ENCODE results near the gene SF1. TPM values are rescaled to one million over a fixed set of nuclear protein-coding genes. Genes with fewer than 3 reads are reported as not detected.

The SF1 gene
- total RNA-seq, 1 experiment from 2014 or later, result 285 TPM

GRCh38 chr11:64742087-64742888, 36.1 kb downstream of the SF1 start (continued):
- TF ChIP-seq ZNF532 (CRISPR knock-in tag; IDR thresholded peaks at IDR 0.05; ENCODE audit: borderline replicate concordance) (no peak), CREM (CRISPR knock-in tag; IDR thresholded peaks at IDR 0.05) (no peak), USF2 (CRISPR knock-in tag; IDR thresholded peaks at IDR 0.05) (no peak), ZBTB21 (CRISPR knock-in tag; IDR thresholded peaks at IDR 0.05; ENCODE audit: borderline replicate concordance) (no peak), E2F4 (CRISPR knock-in tag; IDR thresholded peaks at IDR 0.05; ENCODE audit: borderline replicate concordance, low read depth) (0 out of 2 replicates have a peak, but pooled peaks have one; percentile 22), TP53 (CRISPR knock-in tag; IDR thresholded peaks at IDR 0.05) (0 out of 2 replicates have a peak, but pooled peaks have one; percentile 60)

- Mint-ChIP-seq H3K9me3 (no peaks in the 10 kb centered on the region), H3K27me3 (ENCODE audit: low read depth) (peaks cover 37% of the 10 kb centered on the region), H3K4me3 (peak overlapping the region; percentile 74), H3K27ac (no peak overlapping the region), H3K4me1 (peaks cover 43% of the 10 kb centered on the region), H3K36me3 (peaks cover 9% of the 10 kb centered on the region; the same call in 1 of the 2 replicates)
- TF ChIP-seq ZNF416 (CRISPR knock-in tag; IDR thresholded peaks at IDR 0.05), result no peak
- no peak for TF ChIP-seq E2F4 (CRISPR knock-in tag; IDR thresholded peaks at IDR 0.05; ENCODE audit: borderline replicate concordance, low read depth)
- no peak for TF ChIP-seq NFATC4 (CRISPR knock-in tag; IDR thresholded peaks at IDR 0.05)
- peak; percentile 54; the same call in 1 of the 2 replicates for TF ChIP-seq SP1 (CRISPR knock-in tag; conservative IDR thresholded peaks at IDR 0.05)
- DNase-seq (ENCODE audit: low spot score), result peak; percentile 44
- ChIA-PET POLR2A (interaction anchor here (0.5 to 1.5 kb wide), 4 partner anchors 18 to 37 kb away, joined by 3 to 6 read pairs (median 5); partner anchors contain the start of genes PYGM and SF1), CTCF (interaction anchor here (0.6 to 8.6 kb wide), 31 partner anchors 8 to 773 kb away, joined by 3 to 150 read pairs (median 5); partner anchors contain the start of genes NRXN2, PYGM and SF1)
- ATAC-seq, result 0 out of 2 replicates have a peak, but pooled peaks have one; percentile 0
These were observed 36.8 kb downstream of the SF1 start for GRCh38 chr11:64741375-64742086.

GRCh38 chr11:64739871-64740270, 38.5 kb downstream of the SF1 start:
- TF ChIP-seq NFE2L1 (CRISPR knock-in tag; IDR thresholded peaks at IDR 0.05), result no peak
- Mint-ChIP-seq H3K36me3 (peaks cover 13% of the 10 kb centered on the region), H3K4me1 (peaks cover 43% of the 10 kb centered on the region), H3K4me3 (no peak overlapping the region), H3K27ac (no peak overlapping the region), H3K9me3 (no peaks in the 10 kb centered on the region), H3K27me3 (ENCODE audit: low read depth) (peaks cover 35% of the 10 kb centered on the region)
- no peak for ATAC-seq
- DNase-seq (ENCODE audit: low spot score), result no peak
- CTCF ChIA-PET, result interaction anchor here (0.8 to 8.6 kb wide), 8 partner anchors 13 to 89 kb away, joined by 3 to 150 read pairs (median 6); partner anchors contain the start of genes NRXN2 and PYGM
- POLR2A ChIA-PET, result no interaction called here
